Peyer's patch (tissue), 4 donors: Measurements from ENCODE around the gene GFOD2. TPM values are rescaled to one million over a fixed set of nuclear protein-coding genes. Genes with fewer than 3 reads are reported as not detected.

Source experiments
- DNase-seq, 3 donors: peaks; one replicate each; pipeline ENCODE4 v3.0.0-alpha.2; 2017 to 2019
- H3K27ac ChIP-seq, 4 donors: fragments of 200-600 bp; sonication (generic); one replicate each; pipeline ENCODE4 v1.5.1; 2016 to 2019
- H3K27me3 ChIP-seq, 2 donors: fragments of 200-600 bp; sonication (generic); one replicate each; pipeline ENCODE4 v1.5.1; 2019
- H3K36me3 ChIP-seq, 3 donors: fragments of 200-600 bp; sonication (generic); one replicate each; pipeline ENCODE4 v1.5.1; 2016 to 2019
- H3K4me1 ChIP-seq, 4 donors: fragments of 200-600 bp; sonication (generic); one replicate each; pipeline ENCODE4 v1.5.1; 2016 to 2019
- H3K4me3 ChIP-seq, 4 donors: fragments of 200-600 bp; sonication (generic); 1 replicate in 3 of 4; 2 replicates in 1 of 4; pipeline ENCODE4 v1.5.1; 2016 to 2019; ENCODE audit warnings: mild to moderate bottlenecking in 1 of 4
- H3K9me3 ChIP-seq, 4 donors: fragments of 200-600 bp; sonication (generic); one replicate each; pipeline ENCODE4 v1.5.1; 2016 to 2019; ENCODE audit warnings: mild to moderate bottlenecking in 1 of 4
- POLR2A ChIP-seq, 2 donors: fragments of 450-650 bp; IDR thresholded peaks; one replicate each; pipeline ENCODE4 v1.5.1; 2017; ENCODE audit warnings: antibody characterized with exemption in 2 of 2, mild to moderate bottlenecking in 2 of 2, moderate library complexity in 2 of 2
- total RNA-seq, 4 donors: library from RNA; depleted of rRNA; stranded (reverse); fragments of >200 nt; gene quantifications; one replicate each; pipeline ENCODE4 v1.1.0, GENCODE V29; 2016
- TF ChIP-seq, protein P1 (sequence below), 6 experiments: fragments of 450-650 bp in 4 of 6; fragments of 200-600 bp in 2 of 6; sonication (generic) in 1 of 6; IDR thresholded peaks; one replicate each; pipeline ENCODE4 v1.5.1; 2017 to 2019; ENCODE audit warnings: antibody characterized with exemption in 6 of 6, mild to moderate bottlenecking in 3 of 6, moderate library complexity in 1 of 6

Gene GFOD2
- total RNA-seq, 4 donors from 2014 or later: 9.9 to 40.7 (median 24.6) TPM

DNA sequence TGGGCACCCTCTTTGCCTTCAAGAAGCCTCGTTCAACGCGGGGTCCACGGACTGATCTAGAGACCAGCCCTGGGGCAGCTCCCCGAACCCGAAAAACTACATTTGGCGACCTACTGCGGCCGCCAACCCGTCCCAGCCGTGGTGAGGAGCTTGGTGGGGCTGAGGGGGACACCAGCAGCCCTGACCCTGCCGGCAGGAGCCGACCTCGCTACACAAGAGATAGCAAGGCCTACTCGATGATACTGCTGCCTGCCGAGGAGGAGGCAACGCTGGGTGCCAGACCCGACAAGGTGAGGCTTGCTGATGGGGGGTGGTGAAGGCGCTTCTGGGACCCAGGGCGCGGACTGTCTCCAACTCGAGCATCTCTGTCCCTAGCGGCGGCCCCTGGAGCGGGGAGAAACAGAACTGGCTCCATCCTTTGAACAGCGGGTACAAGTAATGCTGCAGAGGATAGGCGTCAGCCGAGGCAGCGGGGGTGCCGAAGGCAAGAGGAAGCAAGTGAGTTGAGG lies 64.7 kb downstream of the GFOD2 start:
- H3K36me3 ChIP-seq: peaks cover 0 to 3% (median 0%) of the 10 kb centered on the region in 3 donors
- TF ChIP-seq POLR2A (IDR thresholded peaks at IDR 0.05): no peak
- TF ChIP-seq, protein P1, sequence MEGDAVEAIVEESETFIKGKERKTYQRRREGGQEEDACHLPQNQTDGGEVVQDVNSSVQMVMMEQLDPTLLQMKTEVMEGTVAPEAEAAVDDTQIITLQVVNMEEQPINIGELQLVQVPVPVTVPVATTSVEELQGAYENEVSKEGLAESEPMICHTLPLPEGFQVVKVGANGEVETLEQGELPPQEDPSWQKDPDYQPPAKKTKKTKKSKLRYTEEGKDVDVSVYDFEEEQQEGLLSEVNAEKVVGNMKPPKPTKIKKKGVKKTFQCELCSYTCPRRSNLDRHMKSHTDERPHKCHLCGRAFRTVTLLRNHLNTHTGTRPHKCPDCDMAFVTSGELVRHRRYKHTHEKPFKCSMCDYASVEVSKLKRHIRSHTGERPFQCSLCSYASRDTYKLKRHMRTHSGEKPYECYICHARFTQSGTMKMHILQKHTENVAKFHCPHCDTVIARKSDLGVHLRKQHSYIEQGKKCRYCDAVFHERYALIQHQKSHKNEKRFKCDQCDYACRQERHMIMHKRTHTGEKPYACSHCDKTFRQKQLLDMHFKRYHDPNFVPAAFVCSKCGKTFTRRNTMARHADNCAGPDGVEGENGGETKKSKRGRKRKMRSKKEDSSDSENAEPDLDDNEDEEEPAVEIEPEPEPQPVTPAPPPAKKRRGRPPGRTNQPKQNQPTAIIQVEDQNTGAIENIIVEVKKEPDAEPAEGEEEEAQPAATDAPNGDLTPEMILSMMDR (IDR thresholded peaks at IDR 0.05): no peak
- H3K4me1 ChIP-seq: peaks cover 0 to 25% (median 6%) of the 10 kb centered on the region in 4 donors
- no peak for DNase-seq
- no peak overlapping the region for H3K4me3 ChIP-seq
- peaks cover 0 to 19% of the 10 kb centered on the region in 2 donors for H3K27me3 ChIP-seq
- no peak overlapping the region for H3K27ac ChIP-seq
- H3K9me3 ChIP-seq: no peaks in the 10 kb centered on the region

DNA sequence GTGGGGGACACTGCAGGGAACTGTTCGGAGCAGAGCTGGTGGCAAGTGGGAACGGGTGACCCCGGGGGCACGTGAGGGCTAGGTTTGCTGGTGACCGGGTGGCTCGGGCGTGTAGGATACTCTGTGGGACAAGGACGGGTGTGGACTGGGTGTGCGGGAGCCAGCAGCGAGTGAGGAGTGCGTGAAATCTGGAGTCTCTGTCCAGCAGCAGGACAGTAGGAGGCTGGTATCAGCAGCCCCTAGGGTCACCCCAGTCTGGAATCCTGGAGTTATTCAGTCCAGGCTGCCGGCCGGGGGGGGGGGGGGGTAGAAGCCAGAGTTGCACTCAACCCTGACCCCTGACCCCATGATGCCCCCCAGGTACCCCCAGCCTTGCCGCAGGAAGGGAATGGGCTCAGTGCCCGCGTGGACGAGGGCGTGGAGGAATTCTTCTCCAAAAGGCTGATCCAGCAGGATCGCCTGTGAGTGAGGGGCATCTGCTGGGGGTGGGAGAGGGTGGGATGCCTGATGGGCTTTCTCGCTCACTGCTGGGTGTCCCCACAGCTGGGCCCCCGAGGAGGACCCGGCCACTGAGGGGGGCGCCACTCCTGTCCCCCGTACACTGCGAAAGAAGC lies 65.2 kb downstream of the GFOD2 start:
- no peak for TF ChIP-seq POLR2A (IDR thresholded peaks at IDR 0.05)
- TF ChIP-seq, protein P1 (IDR thresholded peaks at IDR 0.05): no peak
- peaks cover 0 to 3% (median 0%) of the 10 kb centered on the region in 3 donors for H3K36me3 ChIP-seq
- peaks cover 0 to 23% of the 10 kb centered on the region in 2 donors for H3K27me3 ChIP-seq
- no peaks in the 10 kb centered on the region for H3K9me3 ChIP-seq
- peak overlapping the region in 1 of 4 donors; percentile 47 for H3K4me3 ChIP-seq
- no peak overlapping the region for H3K27ac ChIP-seq
- peaks cover 0 to 19% (median 2%) of the 10 kb centered on the region in 4 donors for H3K4me1 ChIP-seq
- DNase-seq: no peak

DNA sequence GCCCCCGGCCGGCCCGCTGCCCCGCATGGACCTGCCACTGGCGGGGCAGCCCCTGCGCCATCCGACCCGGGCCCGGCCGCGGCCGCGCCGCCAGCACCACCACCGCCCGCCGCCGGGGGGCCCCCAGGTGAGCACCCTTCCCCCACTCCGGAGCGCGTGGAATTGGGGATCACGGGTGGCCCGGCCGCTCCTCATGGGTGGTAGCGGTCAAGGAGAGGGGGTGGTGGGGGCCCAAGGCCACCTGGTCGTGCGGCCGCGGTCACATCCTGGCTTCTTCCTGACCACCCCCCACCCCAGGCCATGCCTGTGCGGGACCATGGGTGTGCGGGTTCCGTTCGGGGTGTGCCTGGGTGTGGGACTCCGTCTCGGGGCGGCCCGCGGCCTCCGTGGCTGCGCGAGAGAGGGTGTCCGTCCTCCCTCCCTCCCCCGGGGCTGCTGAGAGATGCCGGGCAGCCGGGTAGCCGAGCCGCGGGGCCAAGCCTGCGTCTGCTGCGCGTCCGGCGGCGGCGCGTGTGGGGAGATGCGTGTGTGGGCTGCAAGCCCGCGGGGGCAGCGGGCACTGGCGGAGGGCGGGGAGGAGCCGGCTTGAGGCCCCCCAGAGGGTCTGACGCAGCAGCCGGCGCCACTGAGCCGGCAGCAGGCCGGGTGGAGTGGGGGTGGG lies 65.9 kb downstream of the GFOD2 start:
- Histone ChIP-seq H3K36me3 (peaks cover 0 to 3% (median 0%) of the 10 kb centered on the region in 3 donors), H3K27ac (no peak overlapping the region), H3K27me3 (peaks cover 0 to 28% of the 10 kb centered on the region in 2 donors), H3K4me1 (peaks cover 0 to 18% (median 0%) of the 10 kb centered on the region in 4 donors), H3K4me3 (peak overlapping the region in 2 of 4 donors; percentile 47 to 49), H3K9me3 (no peaks in the 10 kb centered on the region)
- TF ChIP-seq POLR2A (IDR thresholded peaks at IDR 0.05): no peak
- TF ChIP-seq, protein P1 (IDR thresholded peaks at IDR 0.05): peak in 2 of 6 experiments; percentile 11 to 24
- DNase-seq: no peak

DNA sequence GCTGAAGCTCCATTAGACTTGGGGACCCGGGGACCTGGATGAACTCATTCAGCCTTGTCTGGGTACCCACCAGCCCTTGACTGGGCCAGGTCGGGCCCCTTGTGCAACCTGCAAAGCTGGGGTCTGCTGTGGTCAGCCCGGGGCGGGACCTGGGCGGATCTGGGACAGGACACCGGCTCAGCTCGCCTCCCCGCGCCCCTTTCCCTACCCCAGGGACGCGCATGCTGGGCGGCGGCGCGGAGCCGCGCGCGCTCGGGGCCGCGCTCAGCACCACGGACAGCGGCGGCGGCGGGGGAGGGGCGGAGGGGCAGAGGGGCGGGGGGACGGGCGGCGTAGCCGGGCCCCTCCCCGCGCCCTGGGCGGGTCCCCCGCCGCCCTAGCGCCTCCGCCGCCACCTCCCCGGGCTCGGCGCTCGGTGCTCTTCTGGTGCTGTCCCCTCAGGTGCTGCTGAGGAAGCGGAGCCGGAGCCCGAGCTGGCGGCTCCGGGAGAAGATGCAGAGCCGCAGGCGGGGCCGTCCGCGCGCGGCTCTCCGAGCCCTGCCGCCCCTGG lies 66.5 kb downstream of the GFOD2 start:
- Histone ChIP-seq H3K4me3 (peak overlapping the region in 2 of 4 donors; percentile 47 to 49), H3K27ac (no peak overlapping the region), H3K9me3 (no peaks in the 10 kb centered on the region), H3K4me1 (peaks cover 0 to 21% (median 0%) of the 10 kb centered on the region in 4 donors), H3K27me3 (peaks cover 0 to 34% of the 10 kb centered on the region in 2 donors), H3K36me3 (peaks cover 0 to 3% (median 0%) of the 10 kb centered on the region in 3 donors)
- TF ChIP-seq, protein P1 (IDR thresholded peaks at IDR 0.05): no peak
- TF ChIP-seq POLR2A (IDR thresholded peaks at IDR 0.05): no peak
- DNase-seq: peak in 1 of 3 donors; percentile 58

DNA sequence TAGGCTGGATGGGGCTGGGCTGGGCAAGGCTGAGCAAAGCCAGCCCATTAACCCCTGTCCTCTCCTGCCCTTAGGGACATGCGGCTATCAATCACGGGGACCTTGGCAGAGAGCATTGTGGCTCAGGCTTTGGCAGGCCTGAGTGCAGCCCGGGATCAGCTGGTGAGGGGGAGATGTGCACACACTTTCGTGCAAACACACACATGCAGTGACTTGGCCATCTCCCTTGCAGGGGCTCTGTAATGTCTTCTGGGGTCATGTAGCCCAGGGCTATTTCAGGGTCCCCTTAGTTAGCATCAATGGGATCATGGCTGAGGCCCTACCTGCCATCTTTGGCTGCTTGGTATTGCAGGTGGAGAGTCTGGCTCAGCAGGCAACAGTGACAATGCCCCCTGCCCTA lies 67.3 kb downstream of the GFOD2 start:
- no peak overlapping the region for H3K4me3 ChIP-seq
- peaks cover 0 to 21% (median 0%) of the 10 kb centered on the region in 4 donors for H3K4me1 ChIP-seq
- H3K36me3 ChIP-seq: no peaks in the 10 kb centered on the region
- peaks cover 0 to 37% of the 10 kb centered on the region in 2 donors for H3K27me3 ChIP-seq
- no peaks in the 10 kb centered on the region for H3K9me3 ChIP-seq
- TF ChIP-seq, protein P1 (IDR thresholded peaks at IDR 0.05): no peak
- no peak for TF ChIP-seq POLR2A (IDR thresholded peaks at IDR 0.05)
- no peak overlapping the region for H3K27ac ChIP-seq
- no peak for DNase-seq
